IMR-90 (cell line): Measurements from ENCODE around the gene PACS1. TPM values are rescaled to one million over a fixed set of nuclear protein-coding genes. Genes with fewer than 3 reads are reported as not detected.

Source experiments
- ATAC-seq: fragments of 200-7000 bp; cut with Tn5 transposase; 2 replicates; pipeline ENCODE4 v1.9.1; 2020; ENCODE audit warnings: low read depth, mild to moderate bottlenecking, moderate library complexity
- BruUV-seq: library from RNA; stranded (reverse); fragments of 400-500 nt; replicated peaks from 2 replicates; lab custom pipeline; 2021; lab: Mats Ljungman, UMichigan
- CTCF ChIA-PET: fragments of 300-600 bp; formaldehyde crosslinking; extraction: SDS; loops from one replicate; lab custom pipeline; 2021; ENCODE audit warnings: antibody characterized with exemption; lab: Yijun Ruan, JAX
- POLR2A ChIA-PET: fragments of 300-600 bp; sonication (Branson Sonifier 250); formaldehyde crosslinking; loops from one replicate; lab custom pipeline; 2022; ENCODE audit warnings: antibody characterized with exemption; ENCODE audit not compliant: unreplicated experiment; lab: Charles Lee
- DNase-seq: peaks from one replicate; pipeline ENCODE4 v3.0.0; 2013
- H2AFZ ChIP-seq: replicated peaks from 2 replicates; pipeline ENCODE3; 2013; ENCODE audit warnings: low read length, mild to moderate bottlenecking; ENCODE audit not compliant: poor library complexity
- H2AK5ac ChIP-seq: 2 replicates; pipeline ENCODE4 v1.6.1; 2013; ENCODE audit warnings: low read depth, low read length, inconsistent platforms
- H2AK9ac ChIP-seq: replicated peaks from 2 replicates; pipeline ENCODE3; 2013; ENCODE audit warnings: mild to moderate bottlenecking, low read depth, low read length, moderate library complexity; ENCODE audit not compliant: poor library complexity
- H2BK120ac ChIP-seq: 2 replicates; pipeline ENCODE4 v1.6.1; 2013; ENCODE audit warnings: low read depth, low read length, inconsistent platforms
- H2BK15ac ChIP-seq: 3 replicates; pipeline ENCODE4 v1.6.1; 2013; ENCODE audit warnings: low read depth, low read length, inconsistent platforms
- H2BK20ac ChIP-seq: 2 replicates; pipeline ENCODE4 v1.6.1; 2013; ENCODE audit warnings: low read depth, mild to moderate bottlenecking, inconsistent platforms, low read length, moderate library complexity
- H2BK5ac ChIP-seq: 2 replicates; pipeline ENCODE4 v1.6.1; 2013; ENCODE audit warnings: mild to moderate bottlenecking, low read depth, low read length, inconsistent platforms; ENCODE audit not compliant: poor library complexity, severe bottlenecking
- H3K14ac ChIP-seq: replicated peaks from 2 replicates; pipeline ENCODE4 v1.6.1; 2013; ENCODE audit warnings: low read depth, low read length, inconsistent platforms
- H3K18ac ChIP-seq: 2 replicates; pipeline ENCODE4 v1.6.1; 2013; ENCODE audit warnings: low read depth, low read length, control low read depth
- H3K23ac ChIP-seq: 2 replicates; pipeline ENCODE4 v1.6.1; 2013; ENCODE audit warnings: low read depth, low read length, inconsistent platforms
- H3K27ac ChIP-seq: 2 replicates; pipeline ENCODE4 v1.5.1; 2013; ENCODE audit warnings: mild to moderate bottlenecking, control low read depth, low read length; ENCODE audit not compliant: insufficient read depth
- H3K27me3 ChIP-seq: 2 replicates; pipeline ENCODE4 v1.6.1; 2013; ENCODE audit warnings: low read length; ENCODE audit not compliant: control insufficient read depth, insufficient read depth
- H3K36me3 ChIP-seq: 2 replicates; pipeline ENCODE4 v1.6.1; 2013; ENCODE audit warnings: low read length, mixed read lengths; ENCODE audit not compliant: control insufficient read depth, insufficient read depth
- H3K4ac ChIP-seq: 2 replicates; pipeline ENCODE4 v1.6.1; 2013; ENCODE audit warnings: low read depth, low read length, inconsistent platforms
- H3K4me1 ChIP-seq: 2 replicates; pipeline ENCODE4 v1.6.1; 2013; ENCODE audit warnings: low read length, mixed read lengths; ENCODE audit not compliant: control insufficient read depth, insufficient read depth
- H3K4me2 ChIP-seq: 2 replicates; pipeline ENCODE4 v1.6.1; 2013; ENCODE audit warnings: low read depth, mild to moderate bottlenecking, control low read depth, low read length, moderate library complexity
- H3K4me3 ChIP-seq: 2 replicates; pipeline ENCODE4 v1.5.1; 2013; ENCODE audit warnings: low read depth, mild to moderate bottlenecking, control low read depth, low read length, moderate library complexity; ENCODE audit not compliant: insufficient read depth
- H3K56ac ChIP-seq: 2 replicates; pipeline ENCODE4 v1.6.1; 2013; ENCODE audit warnings: low read length, inconsistent platforms; ENCODE audit not compliant: insufficient read depth; ENCODE audit errors: extremely low read depth
- H3K79me1 ChIP-seq, 2 experiments: 2 replicates each; pipeline ENCODE4 v1.6.1; 2013; ENCODE audit warnings: low read length in 2 of 2, inconsistent platforms in 1 of 2, low read depth in 1 of 2
- H3K9ac ChIP-seq: 2 replicates; pipeline ENCODE4 v1.6.1; 2013; ENCODE audit warnings: low read depth, low read length, control low read depth
- H3K9me1 ChIP-seq: 2 replicates; pipeline ENCODE4 v1.6.1; 2013; ENCODE audit warnings: low read length, inconsistent platforms; ENCODE audit not compliant: insufficient read depth
- H3K9me3 ChIP-seq: 2 replicates; pipeline ENCODE4 v1.6.1; 2013; ENCODE audit warnings: low read length; ENCODE audit not compliant: control insufficient read depth, insufficient read depth
- H4K20me1 ChIP-seq: 2 replicates; pipeline ENCODE4 v1.6.1; 2013; ENCODE audit warnings: low read length, inconsistent platforms; ENCODE audit not compliant: insufficient read depth
- H4K5ac ChIP-seq: 2 replicates; pipeline ENCODE4 v1.6.1; 2013; ENCODE audit warnings: mild to moderate bottlenecking, low read depth, low read length, control low read depth
- H4K8ac ChIP-seq, 2 experiments: 2 replicates each; pipeline ENCODE4 v1.6.1; 2013; ENCODE audit warnings: low read depth in 2 of 2, low read length in 2 of 2, control low read depth in 1 of 2, inconsistent platforms in 1 of 2
- H4K91ac ChIP-seq: 2 replicates; pipeline ENCODE4 v1.6.1; 2013; ENCODE audit warnings: low read depth, low read length, inconsistent platforms; ENCODE audit not compliant: insufficient read depth
- BHLHE40 ChIP-seq: fragments of 150-350 bp; IDR thresholded peaks from 2 replicates; pipeline ENCODE4 v1.6.1; 2016; ENCODE audit warnings: mild to moderate bottlenecking, low read depth, low read length
- CEBPB ChIP-seq: IDR thresholded peaks from 2 replicates; pipeline ENCODE4 v1.6.1; 2012; ENCODE audit warnings: low read depth, low read length, improper control_type of control experiment
- CHD1 ChIP-seq: IDR thresholded peaks from 2 replicates; pipeline ENCODE4 v1.6.1; 2012; ENCODE audit warnings: low read depth, low read length, improper control_type of control experiment
- FOS ChIP-seq: fragments of 150-350 bp; IDR thresholded peaks from 2 replicates; pipeline ENCODE4 v1.6.1; 2016; ENCODE audit warnings: low read depth, low read length
- MAFK ChIP-seq: IDR thresholded peaks from 2 replicates; pipeline ENCODE4 v1.6.1; 2012; ENCODE audit warnings: low read depth, low read length, improper control_type of control experiment
- MAZ ChIP-seq: IDR thresholded peaks from 2 replicates; pipeline ENCODE4 v1.6.1; 2012; ENCODE audit warnings: low read depth, mild to moderate bottlenecking, low read length, improper control_type of control experiment, moderate library complexity, borderline replicate concordance
- MXI1 ChIP-seq: IDR thresholded peaks from 2 replicates; pipeline ENCODE4 v1.6.1; 2012; ENCODE audit warnings: low read depth, mild to moderate bottlenecking, low read length, moderate library complexity, borderline replicate concordance
- NFE2L2 ChIP-seq: fragments of 150-350 bp; IDR thresholded peaks from 2 replicates; pipeline ENCODE4 v1.6.1; 2016; ENCODE audit warnings: low read depth, mild to moderate bottlenecking, low read length
- POLR2A ChIP-seq: IDR thresholded peaks from 2 replicates; pipeline ENCODE4 v1.6.1; 2012; ENCODE audit warnings: mild to moderate bottlenecking, low read depth, low read length
- RAD21 ChIP-seq: IDR thresholded peaks from 2 replicates; pipeline ENCODE4 v1.6.1; 2012; ENCODE audit warnings: low read length, improper control_type of control experiment
- RCOR1 ChIP-seq: IDR thresholded peaks from 2 replicates; pipeline ENCODE4 v1.6.1; 2012; ENCODE audit warnings: mild to moderate bottlenecking, low read length, improper control_type of control experiment; ENCODE audit not compliant: insufficient replicate concordance
- RFX5 ChIP-seq: IDR thresholded peaks from 2 replicates; pipeline ENCODE4 v1.8.0; 2012; ENCODE audit warnings: low read depth, mild to moderate bottlenecking, low read length, moderate library complexity
- SMC3 ChIP-seq: fragments of 150-350 bp; IDR thresholded peaks from 2 replicates; pipeline ENCODE4 v1.6.1; 2016; ENCODE audit warnings: low read depth, mild to moderate bottlenecking, antibody characterized with exemption, low read length, moderate library complexity
- WGBS, 2 experiments: methylation state at CpG; one replicate each; pipeline versions ENCODE4 v1.1.5 to v1.1.7; 2013; ENCODE audit warnings: missing lambda C conversion rate in 2 of 2; ENCODE audit not compliant: insufficient read length in 1 of 2; ENCODE audit errors: extremely low coverage in 2 of 2; 5-methylcytosine and 5-hydroxymethylcytosine counted together
- dilution Hi-C: fragments of 300-500 bp; cut with HindIII; formaldehyde crosslinking; loops from one replicate; pipeline ENCODE4 v1.14.3; 2018; ENCODE audit warnings: low sequenced_read_pairs; ENCODE audit not compliant: unreplicated experiment
- in situ Hi-C: fragments of 300-500 bp; cut with MboI; formaldehyde crosslinking; loops from 3 replicates; pipeline ENCODE4 v1.14.3; 2019; ENCODE audit warnings: low sequenced_read_pairs, inconsistent platforms, mixed read lengths
- intact Hi-C: fragments of 100-400 bp; cut with micrococcal nuclease; formaldehyde crosslinking; loops from 2 replicates; pipeline ENCODE4 v1.10.0; 2022
- polyA plus RNA-seq, 3 experiments: library from polyadenylated mRNA; depleted of rRNA; stranded (reverse); fragments of >200 nt; gene quantifications; 2 replicates each; pipeline ENCODE4 v1.2.3, GENCODE V29; 2012; ENCODE audit warnings: low replicate concordance in 1 of 3
- total RNA-seq: library from RNA; depleted of rRNA; stranded (reverse); fragments of >200 nt; gene quantifications from 2 replicates; pipeline ENCODE4 v1.2.3, GENCODE V29; 2012
- TF ChIP-seq, protein P1 (sequence below): conservative IDR thresholded peaks from 2 replicates; pipeline ENCODE4 v1.5.1; 2012; ENCODE audit warnings: mild to moderate bottlenecking, low read depth, low read length, improper control_type of control experiment
- TF ChIP-seq, protein P2 (sequence below): fragments of 150-350 bp; IDR thresholded peaks from 2 replicates; pipeline ENCODE4 v1.6.1; 2016; ENCODE audit warnings: low read depth, mild to moderate bottlenecking, low read length, moderate library complexity, borderline replicate concordance
- TF ChIP-seq, protein P3 (sequence below): fragments of 150-350 bp; IDR thresholded peaks from 2 replicates; pipeline ENCODE4 v1.6.1; 2017; ENCODE audit warnings: mild to moderate bottlenecking, antibody characterized with exemption, low read length, low read depth

Gene PACS1
- total and polyA plus RNA-seq, 2 of the 4 experiments (the other 2 are of a cell fraction) = 7.3 to 32.0 TPM

DNA sequence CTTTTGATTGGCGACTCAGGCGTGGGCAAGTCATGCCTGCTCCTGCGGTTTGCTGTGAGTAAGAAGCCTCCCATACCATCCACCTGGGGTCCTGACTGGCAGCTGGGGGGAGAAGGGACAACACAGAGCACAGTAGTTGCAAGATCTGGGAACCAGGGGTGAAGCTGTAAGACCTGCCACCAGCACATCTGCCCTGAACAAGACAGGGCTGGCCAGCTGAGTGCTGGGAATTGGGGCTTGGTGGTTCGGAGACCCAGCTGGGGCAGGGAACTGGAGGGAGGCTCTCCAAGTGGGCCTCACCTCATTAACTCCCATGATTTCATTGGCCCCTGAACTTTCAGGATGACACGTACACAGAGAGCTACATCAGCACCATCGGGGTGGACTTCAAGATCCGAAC is 201.7 kb downstream of the PACS1 start:
- H3K18ac ChIP-seq = no peak overlapping the region
- no peak for ATAC-seq
- H3K14ac ChIP-seq = no peak overlapping the region
- H3K56ac ChIP-seq = no peak overlapping the region
- peaks cover 50% of the 10 kb centered on the region for H3K36me3 ChIP-seq
- DNase-seq = no peak
- peaks cover 10 to 46% of the 10 kb centered on the region in 2 experiments for H3K79me1 ChIP-seq
- H2BK15ac ChIP-seq = no peak overlapping the region
- no peak overlapping the region for H2BK5ac ChIP-seq
- no peak overlapping the region for H4K5ac ChIP-seq
- ChIA-PET CTCF (interaction anchor here (0.7 to 1.3 kb wide), 2 partner anchors 11 to 55 kb away, joined by 3 to 4 read pairs; no protein-coding TSS in a partner anchor), POLR2A (interaction anchor here (0.6 kb wide), 1 partner anchor 8 kb away, joined by 6 read pairs; no protein-coding TSS in a partner anchor)
- no peak overlapping the region for H3K9ac ChIP-seq
- intact Hi-C loops (no loop called here), dilution Hi-C loops (no loop called here), in situ Hi-C loops (no loop called here)
- 80% methylated on average over 1 of the region's 7 CpGs; no CpG with 5 or more reads in 1 of the 2 experiments for WGBS, 2 experiments
- TF ChIP-seq MAFK (no peak), FOS (no peak), BHLHE40 (no peak), SMC3 (no peak), CHD1 (no peak), MAZ (no peak), RCOR1 (no peak), RFX5 (no peak), RAD21 (no peak), CEBPB (no peak), POLR2A (no peak), NFE2L2 (no peak), MXI1 (no peak)
- TF ChIP-seq, protein P1, sequence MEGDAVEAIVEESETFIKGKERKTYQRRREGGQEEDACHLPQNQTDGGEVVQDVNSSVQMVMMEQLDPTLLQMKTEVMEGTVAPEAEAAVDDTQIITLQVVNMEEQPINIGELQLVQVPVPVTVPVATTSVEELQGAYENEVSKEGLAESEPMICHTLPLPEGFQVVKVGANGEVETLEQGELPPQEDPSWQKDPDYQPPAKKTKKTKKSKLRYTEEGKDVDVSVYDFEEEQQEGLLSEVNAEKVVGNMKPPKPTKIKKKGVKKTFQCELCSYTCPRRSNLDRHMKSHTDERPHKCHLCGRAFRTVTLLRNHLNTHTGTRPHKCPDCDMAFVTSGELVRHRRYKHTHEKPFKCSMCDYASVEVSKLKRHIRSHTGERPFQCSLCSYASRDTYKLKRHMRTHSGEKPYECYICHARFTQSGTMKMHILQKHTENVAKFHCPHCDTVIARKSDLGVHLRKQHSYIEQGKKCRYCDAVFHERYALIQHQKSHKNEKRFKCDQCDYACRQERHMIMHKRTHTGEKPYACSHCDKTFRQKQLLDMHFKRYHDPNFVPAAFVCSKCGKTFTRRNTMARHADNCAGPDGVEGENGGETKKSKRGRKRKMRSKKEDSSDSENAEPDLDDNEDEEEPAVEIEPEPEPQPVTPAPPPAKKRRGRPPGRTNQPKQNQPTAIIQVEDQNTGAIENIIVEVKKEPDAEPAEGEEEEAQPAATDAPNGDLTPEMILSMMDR = no peak
- TF ChIP-seq, protein P2, sequence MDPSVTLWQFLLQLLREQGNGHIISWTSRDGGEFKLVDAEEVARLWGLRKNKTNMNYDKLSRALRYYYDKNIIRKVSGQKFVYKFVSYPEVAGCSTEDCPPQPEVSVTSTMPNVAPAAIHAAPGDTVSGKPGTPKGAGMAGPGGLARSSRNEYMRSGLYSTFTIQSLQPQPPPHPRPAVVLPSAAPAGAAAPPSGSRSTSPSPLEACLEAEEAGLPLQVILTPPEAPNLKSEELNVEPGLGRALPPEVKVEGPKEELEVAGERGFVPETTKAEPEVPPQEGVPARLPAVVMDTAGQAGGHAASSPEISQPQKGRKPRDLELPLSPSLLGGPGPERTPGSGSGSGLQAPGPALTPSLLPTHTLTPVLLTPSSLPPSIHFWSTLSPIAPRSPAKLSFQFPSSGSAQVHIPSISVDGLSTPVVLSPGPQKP = no peak
- TF ChIP-seq, protein P3, sequence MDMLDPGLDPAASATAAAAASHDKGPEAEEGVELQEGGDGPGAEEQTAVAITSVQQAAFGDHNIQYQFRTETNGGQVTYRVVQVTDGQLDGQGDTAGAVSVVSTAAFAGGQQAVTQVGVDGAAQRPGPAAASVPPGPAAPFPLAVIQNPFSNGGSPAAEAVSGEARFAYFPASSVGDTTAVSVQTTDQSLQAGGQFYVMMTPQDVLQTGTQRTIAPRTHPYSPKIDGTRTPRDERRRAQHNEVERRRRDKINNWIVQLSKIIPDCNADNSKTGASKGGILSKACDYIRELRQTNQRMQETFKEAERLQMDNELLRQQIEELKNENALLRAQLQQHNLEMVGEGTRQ = no peak
- no peaks in the 10 kb centered on the region for H3K9me3 ChIP-seq
- H3K4me1 ChIP-seq = peaks cover 1% of the 10 kb centered on the region; the same call in 1 of the 2 replicates
- no peak overlapping the region for H3K4ac ChIP-seq
- peaks cover 2% of the 10 kb centered on the region; the same call in 1 of the 2 replicates for H3K9me1 ChIP-seq
- no peak overlapping the region for H3K4me3 ChIP-seq
- H4K20me1 ChIP-seq = peaks cover 42% of the 10 kb centered on the region; the same call in 1 of the 2 replicates
- no peak overlapping the region for H2AK5ac ChIP-seq
- H2AFZ ChIP-seq = no peak overlapping the region
- no peak overlapping the region for H2AK9ac ChIP-seq
- H3K27ac ChIP-seq = no peak overlapping the region
- H2BK120ac ChIP-seq = no peak overlapping the region
- H4K91ac ChIP-seq = no peak overlapping the region
- H2BK20ac ChIP-seq = no peak overlapping the region
- no peak overlapping the region for H4K8ac ChIP-seq
- H3K4me2 ChIP-seq = no peak overlapping the region
- H3K23ac ChIP-seq = no peak overlapping the region
- no peaks in the 10 kb centered on the region for H3K27me3 ChIP-seq
- no TSS peak for BruUV-seq
